Vagina (tissue), 2 donors: ENCODE measurements around the gene TNIP1. TPM values are rescaled to one million over a fixed set of nuclear protein-coding genes. Genes with fewer than 3 reads are reported as not detected.

Experiments used
- DNase-seq, 2 donors: peaks; one replicate each; pipeline ENCODE4 v3.0.0-alpha.2; 2017; ENCODE audit errors: extremely low spot score in 2 of 2
- H3K27ac ChIP-seq: fragments of 200-600 bp; sonication (generic); one replicate; pipeline ENCODE4 v1.5.1; 2019
- H3K27me3 ChIP-seq: fragments of 200-600 bp; sonication (generic); one replicate; pipeline ENCODE4 v1.5.1; 2019
- H3K36me3 ChIP-seq, 2 donors: fragments of 200-600 bp; sonication (generic); one replicate each; pipeline ENCODE4 v1.5.1; 2017 to 2019
- H3K4me1 ChIP-seq: fragments of 200-600 bp; sonication (generic); one replicate; pipeline ENCODE4 v1.5.1; 2019
- H3K4me3 ChIP-seq, 2 donors: fragments of 200-600 bp; sonication (generic); 1 replicate in 1 of 2; 2 replicates in 1 of 2; pipeline ENCODE4 v1.5.1; 2016 to 2019
- H3K9me3 ChIP-seq: fragments of 200-600 bp; sonication (generic); one replicate; pipeline ENCODE4 v1.5.1; 2019
- CTCF ChIP-seq, 3 experiments: fragments of 450-650 bp in 2 of 3; fragments of 200-600 bp in 1 of 3; sonication (generic) in 1 of 3; IDR thresholded peaks; one replicate each; pipeline ENCODE4 v1.5.1; 2017 to 2019; ENCODE audit warnings: antibody characterized with exemption in 3 of 3, mild to moderate bottlenecking in 2 of 3, moderate library complexity in 2 of 3
- POLR2A ChIP-seq, 2 donors: fragments of 450-650 bp; IDR thresholded peaks; one replicate each; pipeline ENCODE4 v1.6.1; 2017; ENCODE audit warnings: antibody characterized with exemption in 2 of 2, mild to moderate bottlenecking in 2 of 2, moderate library complexity in 2 of 2
- POLR2AphosphoS5 ChIP-seq, 2 donors: sonication (generic); formaldehyde crosslinking; IDR thresholded peaks; one replicate each; pipeline ENCODE4 v1.9.0; 2017; ENCODE audit warnings: antibody characterized with exemption in 2 of 2, mild to moderate bottlenecking in 2 of 2, low read depth in 1 of 2; ENCODE audit not compliant: insufficient read depth in 1 of 2
- intact Hi-C: fragments of 100-400 bp; cut with DNase I; formaldehyde crosslinking; loops from one replicate; pipeline ENCODE4 v1.15.1; 2023
- total RNA-seq: library from RNA; depleted of rRNA; stranded (reverse); fragments of >200 nt; gene quantifications from one replicate; pipeline ENCODE4 v1.2.3, GENCODE V29; 2016

Gene TNIP1
- total RNA-seq, 1 donor from 2014 or later, result 92.6 TPM

- no peaks in the 10 kb centered on the region for H3K36me3 ChIP-seq
- H3K9me3 ChIP-seq, result no peaks in the 10 kb centered on the region
- no peak overlapping the region for H3K27ac ChIP-seq
- no peak for DNase-seq
- intact Hi-C loops, result no loop called here
- TF ChIP-seq POLR2A (IDR thresholded peaks at IDR 0.05) (no peak), POLR2AphosphoS5 (IDR thresholded peaks at IDR 0.05; ENCODE audit: insufficient read depth in 1 of 2, low read depth in 1 of 2) (no peak), CTCF (IDR thresholded peaks at IDR 0.05) (no peak)
- H3K4me1 ChIP-seq, result peaks cover 18% of the 10 kb centered on the region
- no peak overlapping the region for H3K4me3 ChIP-seq
- no peaks in the 10 kb centered on the region for H3K27me3 ChIP-seq
Observed at GRCh38 chr5:151016700-151017099, 64.1 kb downstream of the TNIP1 start.

- Histone ChIP-seq H3K4me1 (peaks cover 13% of the 10 kb centered on the region), H3K9me3 (no peaks in the 10 kb centered on the region), H3K4me3 (no peak overlapping the region), H3K27ac (no peak overlapping the region), H3K27me3 (no peaks in the 10 kb centered on the region), H3K36me3 (no peaks in the 10 kb centered on the region)
- no peak for DNase-seq
- TF ChIP-seq POLR2A (IDR thresholded peaks at IDR 0.05) (no peak), CTCF (IDR thresholded peaks at IDR 0.05) (no peak), POLR2AphosphoS5 (IDR thresholded peaks at IDR 0.05; ENCODE audit: insufficient read depth in 1 of 2, low read depth in 1 of 2) (no peak)
- intact Hi-C loops, result no loop called here
Observed at GRCh38 chr5:151015974-151016587, 64.8 kb downstream of the TNIP1 start.

- no peak for DNase-seq
- H3K27me3 ChIP-seq, result no peaks in the 10 kb centered on the region
- TF ChIP-seq POLR2A (IDR thresholded peaks at IDR 0.05) (no peak), POLR2AphosphoS5 (IDR thresholded peaks at IDR 0.05; ENCODE audit: insufficient read depth in 1 of 2, low read depth in 1 of 2) (no peak), CTCF (IDR thresholded peaks at IDR 0.05) (no peak)
- no peaks in the 10 kb centered on the region for H3K9me3 ChIP-seq
- H3K36me3 ChIP-seq, result no peaks in the 10 kb centered on the region
- no peak overlapping the region for H3K27ac ChIP-seq
- peaks cover 4% of the 10 kb centered on the region for H3K4me1 ChIP-seq
- intact Hi-C loops, result no loop called here
- H3K4me3 ChIP-seq, result no peak overlapping the region
Observed at GRCh38 chr5:151014680-151015343, 66.0 kb downstream of the TNIP1 start.

- DNase-seq, result no peak
Observed at GRCh38 chr5:151012862-151013261, 68.0 kb downstream of the TNIP1 start.

More at GRCh38 chr5:151012862-151013261, 68.0 kb downstream of the TNIP1 start:
- TF ChIP-seq POLR2A (IDR thresholded peaks at IDR 0.05) (no peak), POLR2AphosphoS5 (IDR thresholded peaks at IDR 0.05; ENCODE audit: insufficient read depth in 1 of 2, low read depth in 1 of 2) (no peak), CTCF (IDR thresholded peaks at IDR 0.05) (no peak)
- no peak overlapping the region for H3K27ac ChIP-seq
- no peaks in the 10 kb centered on the region for H3K27me3 ChIP-seq
- H3K36me3 ChIP-seq, result no peaks in the 10 kb centered on the region
- no peak overlapping the region for H3K4me3 ChIP-seq
- intact Hi-C loops, result no loop called here
- peaks cover 4% of the 10 kb centered on the region for H3K4me1 ChIP-seq
- H3K9me3 ChIP-seq, result no peaks in the 10 kb centered on the region
